ENCODE data around the gene MBD3L1. TPM values are rescaled to one million over a fixed set of nuclear protein-coding genes. Genes with fewer than 3 reads are reported as not detected.
A peak's percentile ranks its signal among the peaks of the same experiment; 100 is the strongest.

MBD3L1 gene
- not detected for total RNA-seq
- not detected for polyA plus RNA-seq
- long read RNA-seq, donor 1: 0 reads
- long read RNA-seq, donor 2: 0 reads

GRCh38 chr19:8832132-8833021 is at the start of gene MBD3L1, which contains the start of gene ZNF558:
Gene MBD3L1, plus strand, starts transcription at chr19:8832377. Its CDS starts 10,302 bp downstream, at chr19:8842679.
Gene ZNF558, minus strand, starts transcription at chr19:8832304. Its CDS starts 9,645 bp downstream, at chr19:8822659.
- DNase-seq (peak; percentile 99 to 100), ATAC-seq (peak; percentile 94 to 96 (median 94))
- Histone ChIP-seq H3K36me3 (ENCODE audit: insufficient read depth in 1 of 2, low read depth in 1 of 2) (peaks cover 4 to 32% of the 10 kb centered on the region in 2 donors), H3K4me3 (peak within 1 kb of the TSS; percentile 81), H3K27me3 (ENCODE audit: insufficient read depth in 3 of 3, low read length in 2 of 3) (peaks cover 0 to 6% (median 0%) of the 10 kb centered on the region in 3 donors), H3K4me1 (peaks cover 6% of the 10 kb centered on the region), H3K27ac (peak within 1 kb of the TSS; percentile 96), H3K9me3 (no peaks in the 10 kb centered on the region)
- intact Hi-C loops (cut with DNase I): loop anchor here (5.0 to 10.0 kb wide), 5 partner anchors 825 to 1768 kb away; partner anchors contain the start of genes ELAVL1 (in 1 of the 2), FBXL12 (in 1 of the 2), MAP2K7 (in 1 of the 2) and ZNF557 (in 1 of the 2)
- WGBS, 3 donors: 0 to 1% (median 0%) methylated on average over 47 to 78 of the region's 78 CpGs
- TF ChIP-seq CTCF (IDR thresholded peaks at IDR 0.05): peak; percentile 32

- WGBS, 3 donors: 54 to 65% (median 61%) methylated on average over 1 of the region's 1 CpG
- DNase-seq (no peak), ATAC-seq (no peak)
- no peak overlapping the region for H3K27ac ChIP-seq
- H3K36me3 ChIP-seq (ENCODE audit: insufficient read depth in 1 of 2, low read depth in 1 of 2): no peaks in the 10 kb centered on the region
- no peak for TF ChIP-seq CTCF (IDR thresholded peaks at IDR 0.05)
- H3K9me3 ChIP-seq: peaks cover 13% of the 10 kb centered on the region
- H3K4me1 ChIP-seq: no peaks in the 10 kb centered on the region
- no peaks in the 10 kb centered on the region for H3K27me3 ChIP-seq (ENCODE audit: insufficient read depth in 3 of 3, low read length in 2 of 3)
- no peak overlapping the region for H3K4me3 ChIP-seq
- intact Hi-C loops (cut with DNase I): no loop called here
Measured at GRCh38 chr19:8794823-8795222, 37.4 kb upstream of the MBD3L1 start.

- WGBS, 3 donors: 100% methylated on average over 1 of the region's 1 CpG
- Histone ChIP-seq H3K27me3 (ENCODE audit: insufficient read depth in 3 of 3, low read length in 2 of 3) (no peaks in the 10 kb centered on the region), H3K4me3 (no peak overlapping the region), H3K9me3 (peaks cover 77% of the 10 kb centered on the region), H3K4me1 (no peaks in the 10 kb centered on the region), H3K27ac (no peak overlapping the region), H3K36me3 (ENCODE audit: insufficient read depth in 1 of 2, low read depth in 1 of 2) (peaks cover 47 to 74% of the 10 kb centered on the region in 2 donors)
- no peak for TF ChIP-seq CTCF (IDR thresholded peaks at IDR 0.05)
- intact Hi-C loops (cut with DNase I): no loop called here
- DNase-seq (no peak), ATAC-seq (no peak)
Measured at GRCh38 chr19:8806661-8807060, 25.5 kb upstream of the MBD3L1 start.

DNA sequence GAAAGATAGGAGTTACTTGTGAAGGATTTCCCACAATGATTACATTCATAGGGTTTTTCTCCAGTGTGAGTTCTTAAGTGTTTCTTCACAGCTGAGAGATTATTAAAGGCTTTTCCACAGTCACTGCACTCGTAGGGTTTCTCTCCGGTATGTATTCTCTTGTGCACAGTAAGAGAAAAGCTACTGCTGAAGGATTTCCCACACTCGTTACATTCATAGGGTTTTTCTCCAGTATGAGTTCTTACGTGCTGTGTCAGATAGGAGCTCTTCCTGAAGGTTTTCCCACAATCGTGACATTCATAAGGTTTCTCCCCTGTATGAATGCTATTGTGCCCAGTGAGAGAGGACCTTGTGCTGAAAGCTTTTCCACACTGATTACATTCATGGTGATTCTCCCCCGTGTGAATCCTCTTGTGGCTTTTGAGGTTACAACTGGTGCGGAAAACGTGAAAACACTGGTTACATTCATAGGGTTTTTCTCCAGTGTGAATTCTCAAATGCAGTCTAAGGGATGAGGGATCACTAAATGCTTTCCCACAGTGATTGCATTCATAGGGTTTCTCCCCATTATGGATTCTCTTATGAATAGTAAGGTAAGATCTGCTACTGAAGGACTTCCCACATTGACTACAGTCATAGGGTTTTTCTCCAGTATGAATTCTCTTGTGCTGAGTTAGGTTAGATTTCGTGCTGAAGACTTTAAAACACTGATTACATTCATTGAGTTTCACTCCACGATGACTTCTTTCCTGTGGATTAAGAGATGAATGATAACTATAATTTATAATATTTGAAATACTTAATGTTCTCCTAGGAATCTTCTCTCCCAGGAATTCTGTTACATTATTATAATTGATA is 20.6 kb upstream of the MBD3L1 start:
- Histone ChIP-seq H3K4me1 (no peaks in the 10 kb centered on the region), H3K4me3 (no peak overlapping the region), H3K9me3 (peaks cover 93% of the 10 kb centered on the region), H3K36me3 (ENCODE audit: insufficient read depth in 1 of 2, low read depth in 1 of 2) (peaks cover 73 to 95% of the 10 kb centered on the region in 2 donors), H3K27me3 (ENCODE audit: insufficient read depth in 3 of 3, low read length in 2 of 3) (no peaks in the 10 kb centered on the region), H3K27ac (no peak overlapping the region)
- intact Hi-C loops (cut with DNase I): no loop called here
- 96 to 98% (median 97%) methylated on average over 10 of the region's 10 CpGs for WGBS, 3 donors
- DNase-seq (no peak), ATAC-seq (no peak)
- TF ChIP-seq CTCF (IDR thresholded peaks at IDR 0.05): no peak

Data from psoas muscle (tissue), 8 donors.